Prostate gland (tissue), 2 donors: Measurements from ENCODE around the gene EPM2A. TPM values are rescaled to one million over a fixed set of nuclear protein-coding genes. Genes with fewer than 3 reads are reported as not detected.

ENCODE experiments used
- DNase-seq: peaks from one replicate; pipeline ENCODE4 v3.0.0-alpha.2; 2019; ENCODE audit warnings: low spot score
- H3K27ac ChIP-seq, 2 donors: fragments of 200-600 bp; sonication (generic); 2 replicates each; pipeline ENCODE4 v1.5.1; 2017 to 2019
- H3K27me3 ChIP-seq: fragments of 200-600 bp; sonication (generic); replicated peaks from 2 replicates; pipeline ENCODE4 v1.5.1; 2019; ENCODE audit not compliant: insufficient read depth
- H3K36me3 ChIP-seq, 2 donors: fragments of 200-600 bp; sonication (generic); 1 replicate in 1 of 2; 2 replicates in 1 of 2; pipeline versions ENCODE4 v1.5.1 to v1.8.1; 2017 to 2019
- H3K4me1 ChIP-seq: fragments of 200-600 bp; sonication (generic); replicated peaks from 2 replicates; pipeline ENCODE4 v1.5.1; 2019
- H3K4me3 ChIP-seq, 2 donors: fragments of 200-600 bp; sonication (generic); 2 replicates each; pipeline ENCODE4 v1.5.1; 2017 to 2019
- H3K9me3 ChIP-seq: fragments of 200-600 bp; sonication (generic); 2 replicates; pipeline ENCODE4 v1.5.1; 2017
- CTCF ChIP-seq, 4 experiments: fragments of 200-600 bp in 2 of 4; fragments of 450-650 bp in 2 of 4; sonication (generic) in 2 of 4; IDR thresholded peaks; 1 replicate in 3 of 4; 2 replicates in 1 of 4; pipeline ENCODE4 v1.5.1; 2016 to 2019; ENCODE audit warnings: antibody characterized with exemption in 4 of 4, mild to moderate bottlenecking in 2 of 4, moderate library complexity in 2 of 4
- POLR2A ChIP-seq: fragments of 450-650 bp; IDR thresholded peaks from one replicate; pipeline ENCODE4 v1.6.1; 2016; ENCODE audit warnings: antibody characterized with exemption, mild to moderate bottlenecking
- POLR2AphosphoS5 ChIP-seq: sonication (generic); formaldehyde crosslinking; IDR thresholded peaks from one replicate; pipeline ENCODE4 v1.6.1; 2017; ENCODE audit warnings: antibody characterized with exemption
- WGBS: methylation state at CpG from one replicate; pipeline ENCODE4 v1.1.5; 2018; 5-methylcytosine and 5-hydroxymethylcytosine counted together
- intact Hi-C: fragments of 100-400 bp; cut with DNase I; formaldehyde crosslinking; loops from one replicate; pipeline ENCODE4 v1.14.2; 2022
- total RNA-seq, 2 donors: library from RNA; depleted of rRNA; stranded (reverse); fragments of >200 nt; gene quantifications; one replicate each; pipeline ENCODE4 v1.1.0, GENCODE V29; 2016

Gene EPM2A
- total RNA-seq: 10 to 100 TPM in 1 of 2 donors, 1 to 10 TPM in 1; 7.2 to 18.6 TPM

- Histone ChIP-seq H3K4me3 (peak within 1 kb of the TSS; percentile 70 to 76), H3K9me3 (no peaks in the 10 kb centered on the region), H3K27me3 (no peaks in the 10 kb centered on the region), H3K27ac (peak within 1 kb of the TSS; percentile 91 to 93), H3K4me1 (no peaks in the 10 kb centered on the region), H3K36me3 (no peaks in the 10 kb centered on the region)
- intact Hi-C loops: loop anchor here (2.0 to 5.0 kb wide), 4 partner anchors 62 to 227 kb away; partner anchors contain the start of gene FBXO30
- under 1% methylated on average over 67 of the region's 69 CpGs for WGBS
- TF ChIP-seq CTCF (IDR thresholded peaks at IDR 0.05) (peak in 2 of 4 experiments; percentile 28 to 37), POLR2A (no peak)
- DNase-seq: peak; percentile 74
Observed at GRCh38 chr6:145735356-145736165, at the start of gene EPM2A. TSS of gene EPM2A (minus strand) at chr6:145735520. CDS start at chr6:145735498, 22 bp downstream.

GRCh38 chr6:145784683-145785082 lies 49.4 kb upstream of the EPM2A start:
- no peak overlapping the region for H3K4me3 ChIP-seq
- DNase-seq: no peak
- no peaks in the 10 kb centered on the region for H3K4me1 ChIP-seq
- no peaks in the 10 kb centered on the region for H3K9me3 ChIP-seq
- WGBS: 76% methylated on average over 1 of the region's 1 CpG
- no peak overlapping the region for H3K27ac ChIP-seq
- H3K27me3 ChIP-seq: no peaks in the 10 kb centered on the region
- intact Hi-C loops: no loop called here
- no peak for TF ChIP-seq POLR2AphosphoS5
- TF ChIP-seq POLR2A: no peak
- no peak for TF ChIP-seq CTCF (IDR thresholded peaks at IDR 0.05)
- no peaks in the 10 kb centered on the region for H3K36me3 ChIP-seq

GRCh38 chr6:145783796-145784195 lies 48.5 kb upstream of the EPM2A start:
- no peak overlapping the region for H3K4me3 ChIP-seq
- no peaks in the 10 kb centered on the region for H3K4me1 ChIP-seq
- intact Hi-C loops: no loop called here
- no peak overlapping the region for H3K27ac ChIP-seq
- H3K27me3 ChIP-seq: no peaks in the 10 kb centered on the region
- 88% methylated on average over 5 of the region's 5 CpGs for WGBS
- H3K36me3 ChIP-seq: no peaks in the 10 kb centered on the region
- DNase-seq: no peak
- no peak for TF ChIP-seq CTCF (IDR thresholded peaks at IDR 0.05)
- no peak for TF ChIP-seq POLR2A
- no peak for TF ChIP-seq POLR2AphosphoS5
- no peaks in the 10 kb centered on the region for H3K9me3 ChIP-seq

- no peak for DNase-seq
- no peaks in the 10 kb centered on the region for H3K4me1 ChIP-seq
- H3K9me3 ChIP-seq: no peaks in the 10 kb centered on the region
- WGBS: 100% methylated on average over 1 of the region's 1 CpG
- intact Hi-C loops: no loop called here
- no peak overlapping the region for H3K27ac ChIP-seq
- H3K27me3 ChIP-seq: no peaks in the 10 kb centered on the region
- H3K36me3 ChIP-seq: no peaks in the 10 kb centered on the region
- TF ChIP-seq POLR2A (no peak), POLR2AphosphoS5 (no peak), CTCF (IDR thresholded peaks at IDR 0.05) (no peak)
- H3K4me3 ChIP-seq: no peak overlapping the region
Observed at GRCh38 chr6:145772846-145773245, 37.5 kb upstream of the EPM2A start.

GRCh38 chr6:145765449-145765848 lies 30.1 kb upstream of the EPM2A start:
- Histone ChIP-seq H3K4me1 (no peaks in the 10 kb centered on the region), H3K27me3 (no peaks in the 10 kb centered on the region), H3K9me3 (no peaks in the 10 kb centered on the region), H3K4me3 (no peak overlapping the region), H3K36me3 (no peaks in the 10 kb centered on the region), H3K27ac (no peak overlapping the region)
- no peak for DNase-seq
- TF ChIP-seq POLR2A (no peak), POLR2AphosphoS5 (no peak), CTCF (IDR thresholded peaks at IDR 0.05) (no peak)
- intact Hi-C loops: no loop called here
